GM21723 (cell line): ENCODE results near the gene FHOD3.

Experiments
- ATAC-seq: cut with Tn5 transposase; IDR thresholded peaks from one replicate; pipeline ENCODE4 v1.9.1; 2021; ENCODE audit warnings: mild to moderate bottlenecking, moderate library complexity; ENCODE audit not compliant: unreplicated experiment

The FHOD3 gene

GRCh38 chr18:36505665-36506064, 208.2 kb downstream of the FHOD3 start:
- ATAC-seq, result no peak

- ATAC-seq, result no peak
These were observed 212.2 kb downstream of the FHOD3 start for GRCh38 chr18:36509646-36510197.

GRCh38 chr18:36511791-36512352, 214.4 kb downstream of the FHOD3 start:
- no peak for ATAC-seq

- no peak for ATAC-seq
These were observed 216.0 kb downstream of the FHOD3 start for GRCh38 chr18:36513556-36513955.

GRCh38 chr18:36514778-36515177, 217.3 kb downstream of the FHOD3 start:
- ATAC-seq, result no peak

GRCh38 chr18:36516258-36516657, 218.7 kb downstream of the FHOD3 start:
- no peak for ATAC-seq

GRCh38 chr18:36516726-36517125, 219.2 kb downstream of the FHOD3 start:
- ATAC-seq, result no peak

GRCh38 chr18:36518839-36519238, 221.3 kb downstream of the FHOD3 start:
- ATAC-seq, result no peak

GRCh38 chr18:36519358-36519757, 221.8 kb downstream of the FHOD3 start:
- ATAC-seq, result no peak

- no peak for ATAC-seq
These were observed 225.0 kb downstream of the FHOD3 start for GRCh38 chr18:36522509-36522908.

GRCh38 chr18:36525913-36526312, 228.4 kb downstream of the FHOD3 start:
- ATAC-seq, result no peak

- ATAC-seq, result no peak
These were observed 229.1 kb downstream of the FHOD3 start for GRCh38 chr18:36526611-36527010.

GRCh38 chr18:36527051-36527450, 229.5 kb downstream of the FHOD3 start:
- no peak for ATAC-seq

- ATAC-seq, result no peak
These were observed 230.4 kb downstream of the FHOD3 start for GRCh38 chr18:36527740-36528455.

- ATAC-seq, result no peak
These were observed 232.2 kb downstream of the FHOD3 start for GRCh38 chr18:36529747-36530146.

GRCh38 chr18:36530676-36531405, 233.3 kb downstream of the FHOD3 start:
- no peak for ATAC-seq

GRCh38 chr18:36531636-36532035, 234.1 kb downstream of the FHOD3 start:
- no peak for ATAC-seq

- no peak for ATAC-seq
These were observed 234.9 kb downstream of the FHOD3 start for GRCh38 chr18:36532394-36532793.

GRCh38 chr18:36532815-36533214, 235.3 kb downstream of the FHOD3 start:
- ATAC-seq, result no peak

- ATAC-seq, result no peak
These were observed 236.1 kb downstream of the FHOD3 start for GRCh38 chr18:36533446-36534153.

GRCh38 chr18:36534154-36534688, 236.7 kb downstream of the FHOD3 start:
- ATAC-seq, result no peak
